Trophoblast cell (in vitro differentiated cells and primary cell): ENCODE data around the gene SENP6.

ENCODE experiments used
- DNase-seq, 2 donors: peaks; one replicate each; pipeline ENCODE4 v3.0.0-alpha.2; 2016
- H2AFZ ChIP-seq: 2 replicates; pipeline ENCODE4 v1.6.1; 2013; ENCODE audit warnings: low read length, moderate library complexity, mild to moderate bottlenecking; ENCODE audit not compliant: insufficient read depth, poor library complexity
- H2AK5ac ChIP-seq: 2 replicates; pipeline ENCODE4 v1.6.1; 2013; ENCODE audit warnings: mild to moderate bottlenecking, low read length
- H2BK120ac ChIP-seq: 2 replicates; pipeline ENCODE4 v1.6.1; 2013; ENCODE audit warnings: low read length, mild to moderate bottlenecking, moderate library complexity; ENCODE audit not compliant: insufficient read depth, poor library complexity
- H2BK12ac ChIP-seq: 2 replicates; pipeline ENCODE4 v1.6.1; 2013; ENCODE audit warnings: mild to moderate bottlenecking, low read length, moderate library complexity
- H2BK5ac ChIP-seq: 2 replicates; pipeline ENCODE4 v1.6.1; 2013; ENCODE audit warnings: low read length, low read depth, moderate library complexity, mild to moderate bottlenecking; ENCODE audit not compliant: poor library complexity
- H3K14ac ChIP-seq: 2 replicates; pipeline ENCODE4 v1.6.1; 2013; ENCODE audit warnings: mild to moderate bottlenecking, low read length
- H3K18ac ChIP-seq: 2 replicates; pipeline ENCODE4 v1.6.1; 2013; ENCODE audit warnings: mild to moderate bottlenecking, low read length
- H3K23ac ChIP-seq: 2 replicates; pipeline ENCODE4 v1.6.1; 2013; ENCODE audit warnings: low read length
- H3K27ac ChIP-seq: 2 replicates; pipeline ENCODE4 v1.5.1; 2013; ENCODE audit warnings: low read depth, mild to moderate bottlenecking, inconsistent platforms, low read length, moderate library complexity
- H3K27me3 ChIP-seq: 2 replicates; pipeline ENCODE4 v1.6.1; 2013; ENCODE audit warnings: inconsistent platforms, mild to moderate bottlenecking, low read length, moderate library complexity; ENCODE audit not compliant: insufficient read depth
- H3K36me3 ChIP-seq, 2 experiments: 1 replicate in 1 of 2; 2 replicates in 1 of 2; pipeline ENCODE4 v1.6.1; 2013; ENCODE audit warnings: low read length in 2 of 2, mild to moderate bottlenecking in 2 of 2, moderate library complexity in 1 of 2; ENCODE audit not compliant: insufficient read depth in 2 of 2, control insufficient read depth in 1 of 2
- H3K4ac ChIP-seq: 2 replicates; pipeline ENCODE4 v1.6.1; 2013; ENCODE audit warnings: low read depth, mild to moderate bottlenecking, low read length, moderate library complexity
- H3K4me1 ChIP-seq, 2 experiments: 1 replicate in 1 of 2; 2 replicates in 1 of 2; pipeline ENCODE4 v1.6.1; 2013; ENCODE audit warnings: low read length in 2 of 2, mild to moderate bottlenecking in 2 of 2, moderate library complexity in 1 of 2; ENCODE audit not compliant: insufficient read depth in 2 of 2, control insufficient read depth in 1 of 2
- H3K4me2 ChIP-seq: 2 replicates; pipeline ENCODE4 v1.6.1; 2013; ENCODE audit warnings: inconsistent platforms, mild to moderate bottlenecking, low read length, moderate library complexity
- H3K4me3 ChIP-seq: 2 replicates; pipeline ENCODE4 v1.5.1; 2013; ENCODE audit warnings: mild to moderate bottlenecking, low read depth, low read length, inconsistent platforms
- H3K79me1 ChIP-seq: one replicate; pipeline ENCODE4 v1.6.1; 2013; ENCODE audit warnings: low read length
- H3K79me2 ChIP-seq: 2 replicates; pipeline ENCODE4 v1.6.1; 2013; ENCODE audit warnings: low read length, mild to moderate bottlenecking; ENCODE audit not compliant: control insufficient read depth, insufficient read depth, poor library complexity
- H3K9ac ChIP-seq: 2 replicates; pipeline ENCODE4 v1.6.1; 2013; ENCODE audit warnings: mild to moderate bottlenecking, low read length
- H3K9me3 ChIP-seq: 2 replicates; pipeline ENCODE4 v1.6.1; 2013; ENCODE audit warnings: low read depth, mild to moderate bottlenecking, control low read depth, inconsistent platforms, low read length; ENCODE audit not compliant: insufficient read depth
- H4K12ac ChIP-seq: 2 replicates; pipeline ENCODE4 v1.6.1; 2013; ENCODE audit warnings: low read depth, mild to moderate bottlenecking, low read length, moderate library complexity
- H4K8ac ChIP-seq: 2 replicates; pipeline ENCODE4 v1.6.1; 2013; ENCODE audit warnings: low read depth, mild to moderate bottlenecking, low read length, moderate library complexity
- H4K91ac ChIP-seq: one replicate; pipeline ENCODE4 v1.6.1; 2013; ENCODE audit warnings: low read depth, mild to moderate bottlenecking, low read length, moderate library complexity
- WGBS: extraction: QIAGEN DNeasy Blood & Tissue Kit; methylation state at CpG from one replicate; pipeline ENCODE4 v1.1.7; 2013; ENCODE audit warnings: missing lambda C conversion rate; ENCODE audit not compliant: insufficient read length, insufficient coverage; ENCODE audit errors: extremely low coverage; 5-methylcytosine and 5-hydroxymethylcytosine counted together

SENP6 gene

GRCh38 chr6:75623491-75623890 lies 21.8 kb downstream of the SENP6 start:
- Histone ChIP-seq H3K9ac (no peak overlapping the region), H3K27me3 (no peaks in the 10 kb centered on the region), H2AK5ac (no peak overlapping the region), H3K79me2 (peaks cover 5% of the 10 kb centered on the region), H4K8ac (no peak overlapping the region), H2BK120ac (no peak overlapping the region), H3K14ac (no peak overlapping the region), H4K12ac (no peak overlapping the region), H3K4me1 (no peaks in the 10 kb centered on the region), H4K91ac (no peak overlapping the region), H2BK12ac (no peak overlapping the region), H3K27ac (no peak overlapping the region), H3K4me2 (no peak overlapping the region), H3K23ac (no peak overlapping the region), H2BK5ac (no peak overlapping the region), H3K9me3 (no peaks in the 10 kb centered on the region), H3K4ac (no peak overlapping the region), H2AFZ (no peak overlapping the region), H3K18ac (no peak overlapping the region), H3K79me1 (no peaks in the 10 kb centered on the region), H3K4me3 (no peak overlapping the region), H3K36me3 (peaks cover 3 to 9% of the 10 kb centered on the region in 2 experiments)
- no CpG with 5 or more reads among the region's 1 CpG for WGBS
- no peak for DNase-seq

- Histone ChIP-seq H3K9ac (no peak overlapping the region), H4K91ac (no peak overlapping the region), H2AFZ (no peak overlapping the region), H3K4me1 (no peaks in the 10 kb centered on the region), H3K4me2 (no peak overlapping the region), H4K8ac (no peak overlapping the region), H3K36me3 (peaks cover 8 to 15% of the 10 kb centered on the region in 2 experiments), H3K4me3 (no peak overlapping the region), H4K12ac (no peak overlapping the region), H3K18ac (no peak overlapping the region), H3K4ac (no peak overlapping the region), H2BK12ac (no peak overlapping the region), H2BK120ac (no peak overlapping the region), H3K9me3 (no peaks in the 10 kb centered on the region), H3K14ac (no peak overlapping the region), H3K27ac (no peak overlapping the region), H3K79me1 (no peaks in the 10 kb centered on the region), H3K27me3 (no peaks in the 10 kb centered on the region), H2BK5ac (no peak overlapping the region), H3K23ac (no peak overlapping the region), H2AK5ac (no peak overlapping the region), H3K79me2 (peaks cover 5% of the 10 kb centered on the region)
- no peak for DNase-seq
- WGBS: no CpG with 5 or more reads among the region's 4 CpGs
These were observed 22.7 kb downstream of the SENP6 start for GRCh38 chr6:75624335-75624734.

GRCh38 chr6:75624988-75625387 lies 23.3 kb downstream of the SENP6 start:
- no peak for DNase-seq
- Histone ChIP-seq H4K91ac (no peak overlapping the region), H3K27me3 (no peaks in the 10 kb centered on the region)

GRCh38 chr6:75626561-75626960 lies 24.9 kb downstream of the SENP6 start:
- Histone ChIP-seq H3K36me3 (peaks cover 11 to 18% of the 10 kb centered on the region in 2 experiments), H3K4ac (no peak overlapping the region), H4K12ac (no peak overlapping the region), H3K23ac (no peak overlapping the region), H3K4me3 (no peak overlapping the region), H2BK12ac (no peak overlapping the region), H3K14ac (no peak overlapping the region), H4K8ac (no peak overlapping the region), H3K18ac (no peak overlapping the region), H3K9me3 (no peaks in the 10 kb centered on the region), H3K9ac (no peak overlapping the region), H2AK5ac (no peak overlapping the region), H3K79me2 (no peaks in the 10 kb centered on the region), H2BK120ac (no peak overlapping the region), H3K4me2 (no peak overlapping the region), H3K79me1 (no peaks in the 10 kb centered on the region), H2AFZ (no peak overlapping the region), H3K27ac (no peak overlapping the region), H4K91ac (no peak overlapping the region), H2BK5ac (no peak overlapping the region), H3K27me3 (no peaks in the 10 kb centered on the region), H3K4me1 (no peaks in the 10 kb centered on the region)
- no CpG with 5 or more reads among the region's 2 CpGs for WGBS
- DNase-seq: peak in 1 of 2 donors; percentile 71

More at GRCh38 chr6:75624988-75625387, 23.3 kb downstream of the SENP6 start:
- H3K4me2 ChIP-seq: no peak overlapping the region
- no peak overlapping the region for H2AK5ac ChIP-seq
- WGBS: no CpG with 5 or more reads among the region's 7 CpGs
- no peak overlapping the region for H3K4me3 ChIP-seq
- H3K4ac ChIP-seq: no peak overlapping the region
- H4K12ac ChIP-seq: no peak overlapping the region
- H3K9ac ChIP-seq: no peak overlapping the region
- no peak overlapping the region for H2BK120ac ChIP-seq
- no peaks in the 10 kb centered on the region for H3K79me1 ChIP-seq
- no peak overlapping the region for H4K8ac ChIP-seq
- no peak overlapping the region for H3K18ac ChIP-seq
- H2BK12ac ChIP-seq: no peak overlapping the region
- no peak overlapping the region for H2BK5ac ChIP-seq
- H3K23ac ChIP-seq: no peak overlapping the region
- no peak overlapping the region for H3K27ac ChIP-seq
- H3K9me3 ChIP-seq: no peaks in the 10 kb centered on the region
- peaks cover 9 to 16% of the 10 kb centered on the region in 2 experiments for H3K36me3 ChIP-seq
- no peak overlapping the region for H3K14ac ChIP-seq
- H3K79me2 ChIP-seq: peaks cover 2% of the 10 kb centered on the region
- no peaks in the 10 kb centered on the region for H3K4me1 ChIP-seq
- no peak overlapping the region for H2AFZ ChIP-seq
